AG20443 (cell line): ENCODE results near the gene NCOR2.
"Not testable (repeated sequence)": the region's sequence is repeated elsewhere in the genome, so short reads cannot be mapped to it uniquely, and the experiment has no call there.

Source experiments
- DNase-seq: peaks from one replicate; pipeline ENCODE4 v3.0.0; 2012; ENCODE audit warnings: low spot score, mixed read lengths

NCOR2 gene

DNA sequence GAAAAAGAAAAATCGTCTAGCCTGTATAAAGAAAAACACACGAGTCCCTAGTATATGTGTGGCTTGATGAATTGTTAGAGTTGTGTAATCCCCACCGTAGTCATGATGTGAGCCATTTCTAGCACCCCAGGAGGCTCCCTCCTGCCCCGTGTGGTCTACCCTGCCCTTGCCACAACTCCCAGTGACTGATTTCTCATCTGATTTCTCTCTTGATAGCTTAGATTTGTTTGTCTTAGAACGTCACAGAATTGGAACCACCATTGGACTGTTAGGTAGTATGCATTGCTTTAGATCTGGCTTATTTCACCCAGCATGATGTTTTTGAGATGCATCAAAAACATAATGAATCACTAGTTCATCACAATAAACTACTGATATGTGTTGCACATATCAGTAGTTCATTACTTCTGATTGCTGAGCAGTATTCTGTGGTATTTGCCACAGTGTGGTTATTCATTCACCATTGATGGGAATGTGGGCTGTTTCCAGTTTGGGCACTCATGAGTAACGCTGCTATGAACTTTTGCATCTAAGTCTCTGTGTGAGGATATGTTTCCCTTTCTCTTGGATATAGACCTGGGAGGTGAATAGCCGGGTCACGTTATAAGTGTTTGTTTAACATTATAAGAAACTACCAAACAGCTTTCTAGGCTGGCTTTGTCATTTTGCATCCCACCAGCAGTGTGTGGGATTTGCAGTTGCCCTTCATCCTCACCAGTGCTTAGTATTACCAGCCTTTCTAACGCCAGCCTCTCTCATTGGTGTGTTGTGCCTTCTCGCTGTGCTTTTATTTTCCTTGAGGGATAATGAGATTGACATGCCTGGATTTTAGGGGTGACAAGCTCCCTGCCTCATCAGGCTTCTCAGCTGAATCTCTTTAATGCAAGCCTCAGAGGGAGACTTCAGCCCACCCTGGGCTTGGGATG lies 31.9 kb upstream of the NCOR2 start:
- DNase-seq = peak; percentile 64

DNA sequence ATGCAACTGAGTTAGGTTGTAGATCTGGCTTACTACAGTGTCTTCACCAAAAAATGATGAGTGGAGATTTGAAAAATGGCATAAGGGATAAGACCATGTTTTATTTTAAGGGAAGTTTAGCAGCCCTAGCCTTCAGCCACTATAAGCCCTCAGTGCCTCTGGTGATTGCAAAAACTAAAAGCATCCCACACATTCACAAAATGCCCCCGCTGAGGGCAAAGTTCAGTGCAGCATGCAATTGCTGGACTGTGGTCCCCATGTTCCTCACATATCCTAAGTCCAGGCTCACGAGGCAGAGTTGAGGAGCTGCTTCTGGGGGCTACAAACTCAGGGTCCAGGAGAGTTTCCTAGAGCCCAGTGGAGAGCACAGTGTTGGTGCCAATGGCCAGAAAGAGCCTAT lies 29.6 kb upstream of the NCOR2 start:
- DNase-seq = no peak

DNA sequence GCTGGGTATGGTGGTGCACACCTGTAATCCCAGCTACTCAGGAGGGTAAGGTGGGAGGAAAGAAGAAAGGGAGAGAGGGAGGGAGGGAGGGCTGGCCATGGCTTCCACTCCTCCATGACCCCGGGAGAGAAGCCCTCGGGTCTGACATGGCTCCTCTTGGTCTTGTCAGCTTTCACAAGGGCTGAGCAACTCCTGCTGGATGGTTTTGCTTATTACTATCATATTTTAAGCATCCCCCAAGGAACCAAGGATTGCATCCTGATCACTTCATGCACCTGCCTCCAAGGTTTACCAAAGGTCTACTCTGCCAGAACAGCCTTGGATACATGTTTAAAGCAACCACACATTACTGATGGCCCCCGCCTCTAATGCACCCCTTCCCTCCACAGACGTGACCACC lies 28.0 kb upstream of the NCOR2 start:
- DNase-seq = no peak

DNA sequence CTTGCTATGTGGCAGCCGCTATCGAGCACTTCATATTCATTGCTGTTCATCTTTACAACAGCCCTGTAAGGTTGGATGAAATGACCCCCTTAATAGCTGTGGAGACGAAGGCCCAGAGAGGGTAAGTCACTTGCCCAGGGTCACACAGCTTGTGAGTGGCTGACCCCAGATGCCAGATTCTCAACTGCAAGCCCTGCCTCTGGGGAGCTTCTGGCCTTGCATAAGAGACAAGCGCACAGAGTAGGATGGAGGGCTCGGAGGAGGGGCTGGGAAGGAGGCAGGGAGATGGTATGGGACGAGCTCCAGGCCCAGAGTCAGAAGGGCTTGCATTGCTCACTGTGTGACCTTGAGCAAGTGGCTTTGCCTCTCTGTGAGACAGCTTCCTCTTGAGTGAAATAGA lies 27.4 kb upstream of the NCOR2 start:
- no peak for DNase-seq

DNA sequence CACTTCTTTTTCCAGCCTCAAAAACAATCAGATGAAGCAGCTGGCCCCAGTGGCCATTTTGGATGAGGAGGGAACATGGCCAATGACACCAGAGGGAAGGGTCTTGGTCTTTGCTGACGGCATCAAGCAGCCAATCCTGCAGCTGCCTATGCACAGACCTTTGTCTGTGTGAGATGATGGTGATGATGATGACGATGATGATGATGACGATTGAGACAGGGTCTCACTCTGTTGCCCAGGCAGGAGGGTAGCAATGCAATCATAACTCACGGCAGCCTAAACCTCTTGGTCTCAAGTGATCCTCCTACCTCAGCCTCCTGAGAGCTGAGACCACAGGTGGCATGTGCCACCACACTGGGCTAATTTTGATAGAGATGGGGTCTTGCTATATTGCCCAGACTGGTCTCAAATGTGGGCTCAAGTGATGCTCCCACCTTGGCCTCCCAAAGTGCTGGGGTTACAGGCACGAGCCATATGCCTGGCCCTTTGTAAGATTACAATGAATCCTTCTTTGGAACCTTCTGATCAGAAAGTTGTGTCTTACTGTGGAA lies 26.5 kb upstream of the NCOR2 start:
- no peak for DNase-seq

DNA sequence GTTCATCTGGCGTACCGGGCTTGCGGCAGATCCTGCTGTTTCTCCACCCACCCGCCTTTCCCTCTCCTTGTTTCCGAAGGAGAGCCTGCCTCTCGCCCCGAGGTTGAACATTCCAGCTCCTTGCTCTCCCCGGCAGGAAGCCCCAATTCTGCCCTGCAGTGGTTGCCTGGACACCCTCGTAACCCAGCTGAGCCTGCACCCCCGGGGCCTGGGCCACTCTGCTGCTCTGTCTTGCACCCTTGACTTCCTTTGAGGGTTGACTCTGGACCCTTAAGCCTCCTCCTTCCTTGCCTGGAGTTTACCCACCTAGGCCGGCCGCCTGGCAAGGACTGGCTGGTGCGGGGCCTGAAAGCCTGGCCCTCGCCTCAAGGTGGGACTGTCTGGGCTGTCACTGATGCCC lies 25.8 kb upstream of the NCOR2 start:
- DNase-seq = no peak

DNA sequence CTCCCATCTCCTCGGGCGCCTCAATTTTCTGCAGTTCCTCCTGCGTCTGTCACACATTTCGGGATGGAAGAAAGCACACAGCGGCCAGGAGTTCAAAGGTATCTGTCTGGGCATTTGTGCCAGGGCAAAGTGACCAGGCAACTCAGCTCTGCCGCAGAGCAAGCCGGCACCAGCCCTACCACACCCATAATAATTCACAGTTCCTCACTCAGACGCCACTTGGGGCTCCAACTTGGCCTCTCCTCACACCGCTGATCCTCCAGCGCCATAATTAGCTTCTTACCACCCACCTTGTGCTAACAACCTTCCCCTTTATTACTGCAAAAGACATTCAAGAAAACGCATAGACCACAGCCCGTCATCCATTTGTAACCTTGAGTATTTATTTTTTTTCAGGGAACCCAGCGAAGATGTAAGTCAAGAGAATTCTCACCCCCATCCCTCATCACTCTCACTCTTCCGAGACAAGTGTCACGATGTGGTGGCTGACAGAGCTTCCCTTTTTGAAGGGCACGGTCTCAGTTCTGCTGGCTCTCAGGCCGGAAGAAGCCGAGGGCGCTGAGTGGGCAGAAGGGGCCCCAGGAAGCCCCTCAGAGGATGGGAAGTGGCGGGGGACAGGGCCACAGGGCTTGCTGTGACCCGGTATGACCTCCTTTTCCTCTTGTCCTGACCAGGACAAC lies 25.2 kb upstream of the NCOR2 start:
- DNase-seq = no peak

DNA sequence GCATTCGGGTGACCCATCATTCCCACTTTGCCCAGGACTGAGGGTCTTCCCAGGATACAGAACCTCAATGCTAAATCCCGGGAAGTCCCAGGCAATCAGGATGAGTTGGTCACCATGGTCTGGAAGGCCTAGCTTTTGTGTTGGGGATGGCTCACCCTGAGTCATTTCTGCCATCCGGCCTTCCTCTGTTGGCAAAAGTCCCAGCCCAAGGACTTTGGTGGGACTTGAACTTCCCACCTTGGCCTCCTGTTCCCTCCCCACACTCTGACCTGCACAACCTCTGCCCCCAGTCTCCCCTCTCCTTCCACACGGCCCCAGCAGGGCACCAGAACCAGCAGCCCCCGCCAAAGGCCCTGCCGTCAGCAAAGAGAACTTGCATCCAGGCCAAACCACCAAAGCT lies 24.6 kb upstream of the NCOR2 start:
- peak; percentile 81 for DNase-seq

DNA sequence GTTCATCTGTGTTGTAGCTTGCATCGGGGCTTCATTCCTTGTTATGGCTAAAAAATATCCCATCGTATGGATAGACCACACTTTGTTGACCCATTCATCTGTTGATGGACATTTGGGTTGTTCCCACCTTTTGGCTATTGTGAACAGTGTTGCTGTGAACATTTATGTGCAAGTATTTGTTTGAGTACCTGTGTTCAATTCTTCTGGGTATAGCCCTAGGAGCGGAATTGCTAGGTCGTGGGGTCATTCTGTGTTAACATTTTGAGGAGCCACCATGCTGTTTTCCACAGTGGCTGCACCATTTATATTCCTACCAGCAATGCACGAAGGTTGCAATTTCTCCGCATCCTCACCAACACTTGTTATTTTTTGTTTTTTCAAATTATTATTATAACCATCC lies 23.0 kb upstream of the NCOR2 start:
- no peak for DNase-seq

DNA sequence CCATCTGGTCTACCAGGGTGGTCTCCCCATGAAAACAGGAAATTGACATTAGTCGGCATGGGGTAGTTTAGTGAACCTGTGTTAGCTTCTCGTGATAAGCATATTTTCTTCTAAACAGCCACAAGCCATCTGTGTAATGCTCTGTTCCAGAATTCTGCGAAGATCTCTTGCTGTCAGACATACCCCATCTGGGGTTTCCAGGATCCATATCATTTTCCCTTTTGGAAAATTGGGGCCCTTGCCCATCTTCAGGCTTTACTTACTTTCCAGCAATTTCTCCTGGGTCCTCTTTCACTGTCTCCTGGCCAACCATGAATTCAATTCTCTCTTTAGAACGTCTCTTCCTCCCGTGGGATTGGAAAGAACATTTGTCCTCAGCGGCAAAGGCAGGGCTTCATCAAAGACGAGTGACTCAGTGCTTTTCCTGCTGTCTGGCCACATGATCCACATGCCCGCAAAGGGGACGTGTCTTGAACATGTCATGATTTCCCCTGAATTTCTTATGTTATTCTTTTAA lies 21.4 kb upstream of the NCOR2 start:
- DNase-seq = peak; percentile 77

DNA sequence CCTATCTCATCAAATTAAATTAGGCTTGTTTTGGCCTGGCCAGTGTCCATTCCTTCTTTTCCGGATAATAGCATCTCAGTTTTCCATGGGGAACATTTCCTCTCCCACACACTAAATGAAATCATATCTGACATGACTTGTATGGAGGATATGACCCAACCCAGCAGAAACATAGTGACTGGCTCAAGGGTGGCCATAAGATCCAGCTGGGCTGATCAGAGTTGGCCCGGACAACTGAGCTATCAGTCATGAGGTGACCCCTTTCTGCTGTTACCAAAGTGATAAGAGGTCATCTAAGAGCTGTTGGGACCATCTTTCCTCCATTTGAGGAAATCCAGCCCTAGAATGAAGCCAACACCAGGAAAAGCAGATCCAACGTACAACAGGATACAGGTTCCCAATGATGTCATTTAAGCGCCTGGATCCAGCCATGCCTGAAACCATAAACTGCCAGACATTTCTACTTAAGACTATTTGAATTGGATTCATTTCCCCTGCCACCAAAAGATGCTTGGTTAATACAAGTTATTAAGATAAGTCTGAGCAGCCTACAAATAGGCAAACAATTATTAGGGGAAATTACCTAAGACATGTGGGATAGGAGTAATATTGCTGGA lies 20.7 kb upstream of the NCOR2 start:
- DNase-seq = no peak

DNA sequence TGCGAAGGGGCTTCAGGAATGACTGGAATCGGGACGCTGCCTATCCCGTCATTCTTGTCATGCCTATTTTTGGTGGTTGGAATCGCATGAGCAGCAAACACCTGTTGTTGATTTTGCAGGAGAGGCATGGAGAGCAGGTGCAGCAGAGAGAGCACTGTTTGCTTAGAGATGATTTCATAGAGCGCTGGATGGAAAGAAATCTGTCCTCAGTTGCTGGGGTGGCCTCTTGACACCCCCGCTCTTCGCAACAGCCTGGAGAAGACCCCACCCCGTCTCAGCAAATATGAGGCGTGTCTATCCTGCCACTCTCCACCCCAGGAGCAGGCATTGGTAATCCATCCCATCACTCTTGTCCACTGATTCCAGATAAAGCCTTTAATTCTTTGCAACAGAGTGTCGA lies 19.3 kb upstream of the NCOR2 start:
- DNase-seq = no peak

DNA sequence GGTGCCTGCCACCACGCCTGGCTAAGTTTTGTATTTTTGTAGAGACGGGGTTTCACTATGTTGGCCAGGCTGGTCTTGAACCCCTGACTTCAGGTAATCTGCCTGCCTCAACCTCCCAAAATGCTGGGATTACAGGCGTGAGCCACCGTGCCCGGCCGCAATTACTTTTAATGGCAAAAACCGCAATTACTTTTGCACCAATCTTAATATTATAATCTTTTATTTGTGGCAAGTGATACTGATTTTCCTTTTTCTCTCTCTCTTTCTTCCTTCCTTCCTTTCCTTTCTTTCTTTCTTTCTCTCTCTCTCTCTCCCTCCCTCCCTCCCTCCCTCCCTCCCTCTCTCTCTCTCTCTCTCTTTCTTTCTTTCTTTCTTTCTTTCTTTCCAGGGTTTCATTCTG lies 17.1 kb upstream of the NCOR2 start:
- DNase-seq = not testable (repeated sequence)

DNA sequence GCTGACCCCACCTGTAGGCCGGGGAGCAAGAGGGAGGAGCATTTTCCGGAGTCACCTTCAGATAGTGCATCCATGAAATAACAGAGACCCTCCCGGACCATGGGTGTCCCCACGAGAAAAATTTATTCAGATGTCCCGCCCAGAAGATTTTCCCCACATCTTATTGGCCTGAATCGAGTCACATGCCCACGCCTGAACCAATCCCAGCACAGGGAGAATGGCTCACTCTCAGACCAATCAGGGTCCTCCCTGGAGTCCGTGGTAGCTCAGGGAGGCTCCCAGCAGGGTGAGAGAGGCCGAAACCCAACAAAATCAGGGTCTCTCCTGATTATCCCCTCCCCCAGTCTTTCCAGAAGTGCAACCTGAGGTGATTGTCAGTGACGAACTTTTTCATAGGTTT lies 16.4 kb upstream of the NCOR2 start:
- no peak for DNase-seq

DNA sequence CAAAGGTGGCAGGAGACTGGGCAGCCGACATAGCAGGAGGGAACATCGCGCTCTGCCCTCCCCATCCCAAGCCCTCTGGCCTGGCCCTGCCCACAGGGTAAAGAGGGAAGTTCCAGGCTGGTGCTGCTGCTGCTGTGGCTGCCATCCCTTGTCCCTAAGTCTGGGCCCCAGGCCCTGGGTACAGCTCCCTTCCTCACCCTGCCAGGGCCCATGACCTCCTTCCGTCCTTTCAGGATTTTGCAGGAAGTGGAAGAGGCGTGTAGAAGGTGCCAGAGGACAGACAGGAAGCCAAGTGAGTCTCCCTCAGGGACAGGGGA lies 14.7 kb upstream of the NCOR2 start:
- DNase-seq = no peak

DNA sequence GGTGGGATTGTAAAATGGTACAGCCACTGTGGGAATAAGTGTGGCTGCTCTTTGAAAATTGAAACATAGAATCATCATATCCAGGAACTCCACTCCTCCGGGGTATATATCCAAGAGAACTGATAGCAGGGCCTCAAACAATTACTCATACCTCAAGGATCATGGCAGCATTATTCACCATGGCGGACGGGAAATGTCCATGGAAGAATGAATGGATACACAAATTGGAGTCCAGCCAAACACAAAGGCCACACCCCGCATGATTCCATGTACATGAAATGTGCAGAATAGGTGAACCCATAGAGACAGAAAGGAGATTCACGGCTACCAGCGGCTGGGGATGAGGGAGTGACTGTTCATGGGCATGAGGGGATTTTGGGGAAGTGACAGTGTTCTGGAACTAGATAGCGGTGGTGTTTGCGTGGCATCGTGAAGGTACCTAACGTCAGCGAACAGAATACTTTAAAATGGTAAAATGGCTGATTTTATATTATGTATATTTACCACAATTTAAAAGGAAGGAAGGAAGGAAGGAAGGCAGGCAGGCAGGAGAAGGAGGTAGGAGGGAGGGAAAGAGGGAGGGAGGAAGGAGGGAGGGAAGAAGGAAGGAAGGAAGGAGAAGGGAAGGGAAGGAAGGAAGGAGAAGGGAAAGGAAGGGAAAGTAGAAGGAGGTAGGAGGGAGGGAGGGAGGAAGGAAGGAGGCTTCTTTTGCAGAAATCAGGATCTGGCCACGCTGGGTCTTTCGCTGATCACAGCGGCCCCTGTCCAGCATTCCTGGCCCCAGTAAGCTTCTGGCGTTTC lies 14.1 kb upstream of the NCOR2 start:
- no peak for DNase-seq

DNA sequence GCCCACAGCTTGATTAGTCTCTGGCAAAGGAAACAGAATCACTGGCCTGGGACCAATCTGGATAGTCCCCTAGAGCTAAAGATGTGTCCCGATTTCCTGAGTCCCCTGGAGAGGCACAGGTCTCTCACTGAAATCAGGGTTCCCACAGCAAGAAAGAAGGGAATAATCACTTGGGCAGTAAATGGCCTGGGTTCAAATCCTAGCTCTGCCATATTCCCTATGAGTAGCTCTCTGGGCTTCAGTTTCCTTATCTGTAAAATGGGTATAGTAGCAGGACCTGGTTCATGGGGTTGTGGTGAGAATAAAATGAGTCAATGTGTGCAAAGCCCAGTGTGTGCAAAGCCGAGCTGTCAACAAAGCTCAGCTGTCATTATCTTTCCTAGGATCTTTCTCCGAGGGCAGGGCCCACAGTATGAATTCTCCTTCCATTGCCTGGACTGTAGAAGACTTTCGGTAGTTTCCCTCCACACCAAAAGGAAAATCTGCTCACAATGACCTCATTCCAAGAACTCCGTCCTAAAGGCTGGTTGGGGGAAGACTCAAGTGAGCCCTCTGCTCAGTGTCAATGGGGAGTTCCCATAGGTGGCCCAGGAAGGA lies 12.6 kb upstream of the NCOR2 start:
- no peak for DNase-seq

DNA sequence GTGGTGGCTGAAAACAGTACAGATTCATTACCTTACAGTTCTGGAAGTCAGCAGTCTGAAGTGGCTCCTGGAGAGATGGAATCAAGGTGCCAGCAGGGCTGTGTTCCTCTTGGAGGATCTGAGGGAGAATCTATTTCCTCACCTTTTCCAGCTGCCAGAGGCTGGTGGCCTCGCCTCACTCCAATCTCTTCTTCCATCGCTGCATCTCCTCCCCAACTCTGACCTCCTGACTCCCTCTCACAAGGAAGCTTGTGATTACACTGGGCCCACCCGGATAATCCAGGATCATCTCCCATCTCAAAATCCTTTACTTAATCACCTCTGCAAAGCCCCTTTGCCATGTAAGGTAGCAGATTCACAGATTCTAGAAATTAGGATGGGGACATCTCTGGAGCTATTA lies 11.4 kb upstream of the NCOR2 start:
- no peak for DNase-seq

DNA sequence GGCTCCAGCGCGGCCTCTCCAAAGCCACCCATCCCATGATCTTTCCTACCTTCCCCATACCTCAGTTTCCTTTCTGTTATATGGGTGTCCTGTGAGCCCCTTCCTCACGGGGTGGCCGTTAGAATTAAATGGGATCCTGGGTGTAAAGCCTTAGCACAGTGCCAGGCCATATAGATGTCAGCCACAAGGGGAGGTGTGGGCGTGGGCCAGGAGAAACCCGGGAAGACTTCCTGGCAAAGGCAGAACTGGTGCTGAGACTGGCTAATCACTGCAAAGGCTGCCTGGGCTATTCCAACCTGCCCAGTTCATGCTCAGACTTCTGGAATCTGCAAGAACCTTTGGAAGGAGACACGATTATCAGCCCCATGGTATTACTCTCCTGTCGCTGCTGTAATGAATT lies 11.0 kb upstream of the NCOR2 start:
- DNase-seq = no peak

DNA sequence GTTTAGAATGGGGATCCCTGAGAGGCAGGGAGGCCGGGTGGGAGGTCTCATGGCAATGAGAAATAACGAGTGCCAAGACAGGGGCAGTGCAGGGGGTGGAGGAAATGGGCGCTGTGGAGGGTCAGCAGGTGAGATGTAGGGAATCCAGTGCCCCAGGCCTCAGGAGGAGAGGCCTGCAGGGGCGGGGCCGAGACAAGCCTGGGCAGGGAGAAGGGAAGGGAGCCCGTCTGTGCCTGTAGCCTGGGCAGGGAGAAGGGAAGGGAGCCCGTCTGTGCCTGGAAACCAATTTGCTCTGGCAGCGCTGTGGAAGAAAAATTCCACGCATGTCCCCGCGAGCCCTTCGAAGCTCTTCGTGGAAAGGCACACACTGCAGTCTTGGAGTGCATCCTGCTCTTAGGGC lies 10.6 kb upstream of the NCOR2 start:
- no peak for DNase-seq

DNA sequence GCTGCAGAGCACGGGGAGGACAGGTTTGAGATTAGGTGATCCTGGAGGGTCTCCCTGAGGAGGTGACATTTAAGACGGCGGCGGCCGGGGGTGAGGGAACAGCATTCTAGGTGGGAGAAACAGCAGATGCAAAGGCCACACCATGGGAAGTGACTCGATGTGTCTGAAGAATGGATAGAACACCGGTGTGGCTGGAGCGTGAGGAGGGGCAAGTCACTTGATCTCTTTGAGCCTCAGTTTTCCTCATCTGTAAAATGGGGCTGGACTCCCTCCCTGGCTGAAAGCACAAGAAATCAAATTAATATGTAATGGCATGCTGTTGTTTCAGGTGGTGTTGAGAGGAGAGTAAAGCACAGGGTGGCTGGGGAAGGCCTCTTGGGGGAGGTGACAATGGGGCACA lies 10.0 kb upstream of the NCOR2 start:
- no peak for DNase-seq
